GM23338 (cell line): Measurements from ENCODE around the gene SYNE1. TPM values are rescaled to one million over a fixed set of nuclear protein-coding genes. Genes with fewer than 3 reads are reported as not detected.

Experiments used
- ATAC-seq: fragments of 200-7000 bp; cut with Tn5 transposase; 3 replicates; pipeline ENCODE4 v1.9.1; 2020
- DNase-seq: peaks from one replicate; pipeline ENCODE4 v3.0.0-alpha.2; 2015; ENCODE audit warnings: low spot score
- H2AFZ ChIP-seq: fragments of 200-600 bp; sonication (generic); 2 replicates; pipeline ENCODE4 v1.8.0; 2016; ENCODE audit warnings: antibody characterized with exemption, mild to moderate bottlenecking, moderate library complexity
- H3F3A ChIP-seq: fragments of 200-600 bp; sonication (generic); replicated peaks from 2 replicates; pipeline ENCODE4 v1.8.0; 2017; ENCODE audit warnings: antibody characterized with exemption, mixed run types, low read depth
- H3K27ac ChIP-seq: fragments of 200-600 bp; sonication (generic); 2 replicates; pipeline ENCODE4 v1.6.1; 2016; ENCODE audit warnings: low read depth
- H3K27me3 ChIP-seq: fragments of 200-600 bp; sonication (generic); 2 replicates; pipeline ENCODE4 v1.8.0; 2016; ENCODE audit warnings: mild to moderate bottlenecking, mixed run types, moderate library complexity; ENCODE audit not compliant: insufficient read depth
- H3K36me3 ChIP-seq: fragments of 200-600 bp; sonication (generic); 2 replicates; pipeline ENCODE4 v1.8.0; 2016; ENCODE audit warnings: mild to moderate bottlenecking; ENCODE audit not compliant: insufficient read depth
- H3K4me1 ChIP-seq: fragments of 200-600 bp; sonication (generic); 2 replicates; pipeline ENCODE4 v1.8.0; 2016; ENCODE audit warnings: mild to moderate bottlenecking, moderate library complexity; ENCODE audit not compliant: insufficient read depth
- H3K4me2 ChIP-seq: fragments of 200-600 bp; sonication (generic); 2 replicates; pipeline ENCODE4 v1.7.1; 2017; ENCODE audit warnings: mixed run types
- H3K4me3 ChIP-seq: fragments of 200-600 bp; sonication (generic); 2 replicates; pipeline ENCODE4 v1.6.1; 2016; ENCODE audit warnings: mixed run types
- H3K79me2 ChIP-seq: fragments of 200-600 bp; sonication (generic); replicated peaks from 2 replicates; pipeline ENCODE4 v1.8.0; 2017; ENCODE audit warnings: mild to moderate bottlenecking; ENCODE audit not compliant: insufficient read depth
- H3K9me2 ChIP-seq: fragments of 200-600 bp; sonication (generic); 2 replicates; pipeline ENCODE4 v1.8.0; 2017; ENCODE audit not compliant: insufficient read depth
- H4K20me1 ChIP-seq: fragments of 200-600 bp; sonication (generic); replicated peaks from 2 replicates; pipeline ENCODE4 v1.8.0; 2017; ENCODE audit warnings: mild to moderate bottlenecking; ENCODE audit not compliant: insufficient read depth
- H3K27ac Mint-ChIP-seq: 2 replicates; pipeline ENCODE4 v1.8.0; 2020; ENCODE audit warnings: inconsistent platforms, mild to moderate bottlenecking, moderate library complexity, mixed read lengths
- H3K27me3 Mint-ChIP-seq: 3 replicates; pipeline ENCODE4 v1.8.0; 2022; ENCODE audit warnings: low read depth, mild to moderate bottlenecking, moderate library complexity, mixed read lengths, inconsistent platforms; ENCODE audit not compliant: insufficient read depth, poor library complexity
- H3K36me3 Mint-ChIP-seq: 3 replicates; pipeline ENCODE4 v1.8.0; 2021; ENCODE audit warnings: low read depth, mild to moderate bottlenecking, inconsistent platforms, moderate library complexity, mixed read lengths
- H3K4me1 Mint-ChIP-seq: 3 replicates; pipeline ENCODE4 v1.8.0; 2020; ENCODE audit warnings: mild to moderate bottlenecking, inconsistent platforms, mixed read lengths
- H3K4me3 Mint-ChIP-seq: 3 replicates; pipeline ENCODE4 v1.8.0; 2021; ENCODE audit warnings: moderate library complexity, mild to moderate bottlenecking, inconsistent platforms, mixed read lengths
- H3K9me3 Mint-ChIP-seq: 3 replicates; pipeline ENCODE4 v1.8.0; 2020; ENCODE audit warnings: moderate library complexity, mild to moderate bottlenecking, inconsistent platforms, mixed read lengths
- CREB1 ChIP-seq: fragments of 250-450 bp; sonication (Bioruptor Pico); IDR thresholded peaks from 2 replicates; pipeline ENCODE4 v1.5.0; 2020; ENCODE audit warnings: low read depth, mild to moderate bottlenecking, moderate library complexity
- CTCF ChIP-seq, 2 experiments: fragments of 200-600 bp in 1 of 2; sonication (generic) in 1 of 2; conservative IDR thresholded peaks; 2 replicates each; pipeline versions ENCODE4 v1.5.1 to v1.6.1; 2016 to 2017; ENCODE audit warnings: antibody characterized with exemption in 2 of 2, low read depth in 2 of 2, mild to moderate bottlenecking in 2 of 2, moderate library complexity in 1 of 2
- ETS1 ChIP-seq: IDR thresholded peaks from 2 replicates; pipeline ENCODE4 v1.6.1; 2016; ENCODE audit warnings: antibody characterized with exemption
- EZH2 ChIP-seq: fragments of 200-600 bp; sonication (generic); IDR thresholded peaks from one replicate; pipeline ENCODE4 v1.8.0; 2017; ENCODE audit warnings: antibody characterized with exemption, mild to moderate bottlenecking, low read depth; ENCODE audit not compliant: unreplicated experiment
- EZH2phosphoT487 ChIP-seq: fragments of 200-600 bp; sonication (generic); IDR thresholded peaks from one replicate; pipeline ENCODE4 v1.8.1; 2018; ENCODE audit warnings: antibody characterized with exemption; ENCODE audit not compliant: unreplicated experiment
- JUNB ChIP-seq: IDR thresholded peaks from one replicate; pipeline ENCODE4 v1.6.1; 2016; ENCODE audit warnings: antibody characterized with exemption; ENCODE audit not compliant: unreplicated experiment
- NANOG ChIP-seq: IDR thresholded peaks from 2 replicates; pipeline ENCODE4 v1.6.1; 2016; ENCODE audit warnings: antibody characterized with exemption, borderline replicate concordance
- POLR2AphosphoS5 ChIP-seq: IDR thresholded peaks from 2 replicates; pipeline ENCODE4 v1.6.1; 2016; ENCODE audit warnings: antibody characterized with exemption, low read depth
- REST ChIP-seq: IDR thresholded peaks from one replicate; pipeline ENCODE4 v1.6.1; 2018; ENCODE audit warnings: antibody characterized with exemption; ENCODE audit not compliant: unreplicated experiment
- STAT1 ChIP-seq: IDR thresholded peaks from one replicate; pipeline ENCODE4 v1.6.1; 2016; ENCODE audit warnings: antibody characterized with exemption; ENCODE audit not compliant: unreplicated experiment
- ZNF114 ChIP-seq: fragments of 250-450 bp; sonication (Bioruptor Pico); IDR thresholded peaks from 2 replicates; pipeline ENCODE4 v1.5.0; 2020; ENCODE audit warnings: mild to moderate bottlenecking, moderate library complexity
- ZNF331 ChIP-seq: fragments of 250-450 bp; sonication (Bioruptor Pico); IDR thresholded peaks from 2 replicates; pipeline ENCODE4 v1.5.0; 2020; ENCODE audit warnings: low read depth, mild to moderate bottlenecking, moderate library complexity
- ZNF462 ChIP-seq: fragments of 250-450 bp; sonication (Bioruptor Pico); IDR thresholded peaks from 2 replicates; pipeline ENCODE4 v1.5.0; 2020; ENCODE audit warnings: mild to moderate bottlenecking, moderate library complexity
- polyA plus RNA-seq: library from polyadenylated mRNA; unstranded; fragments of >200 nt; fragmentation: Nextera tagmentation; extraction: Ambion mirVana; gene quantifications from 2 replicates; pipeline ENCODE4 v1.2.1, GENCODE V29; 2016
- total RNA-seq: library from RNA; depleted of rRNA; stranded (reverse); fragments of >200 nt; shearing (Covaris generic); gene quantifications from 2 replicates; pipeline ENCODE4 v1.2.3, GENCODE V29; 2014

The SYNE1 gene
- total and polyA plus RNA-seq, 2 experiments from 2014 or later: 3.9 to 13.6 TPM

- TF ChIP-seq ETS1: no peak
- TF ChIP-seq EZH2phosphoT487: no peak
- no peak for TF ChIP-seq JUNB
- no peak for TF ChIP-seq POLR2AphosphoS5
- no peak for TF ChIP-seq ZNF114
- TF ChIP-seq ZNF331 (CRISPR knock-in tag): no peak
These were observed 49.7 kb downstream of the SYNE1 start (continued) for GRCh38 chr6:152587473-152587872.

GRCh38 chr6:152585236-152585635, 51.9 kb downstream of the SYNE1 start:
- H3K4me3 Mint-ChIP-seq: no peak overlapping the region
- H3K27me3 Mint-ChIP-seq: no peaks in the 10 kb centered on the region
- no peak overlapping the region for H3K4me3 ChIP-seq
- no peaks in the 10 kb centered on the region for H3F3A ChIP-seq
- H3K36me3 ChIP-seq: no peaks in the 10 kb centered on the region
- ATAC-seq: no peak
- no peaks in the 10 kb centered on the region for H4K20me1 ChIP-seq
- no peak overlapping the region for H2AFZ ChIP-seq
- DNase-seq: no peak
- H3K27ac Mint-ChIP-seq: no peak overlapping the region
- H3K36me3 Mint-ChIP-seq: no peaks in the 10 kb centered on the region
- H3K9me3 Mint-ChIP-seq: no peaks in the 10 kb centered on the region
- no peaks in the 10 kb centered on the region for H3K79me2 ChIP-seq
- H3K27me3 ChIP-seq: no peaks in the 10 kb centered on the region
- no peaks in the 10 kb centered on the region for H3K4me1 Mint-ChIP-seq
- H3K27ac ChIP-seq: no peak overlapping the region
- H3K4me2 ChIP-seq: no peak overlapping the region
- no peaks in the 10 kb centered on the region for H3K4me1 ChIP-seq
- H3K9me2 ChIP-seq: no peaks in the 10 kb centered on the region
- TF ChIP-seq REST (no peak), ZNF331 (CRISPR knock-in tag) (no peak), NANOG (no peak), JUNB (no peak), EZH2 (no peak), CTCF (conservative IDR thresholded peaks at IDR 0.05; ENCODE audit: low read depth in 2 of 2) (no peak), ZNF462 (CRISPR knock-in tag) (no peak), CREB1 (no peak), STAT1 (no peak), EZH2phosphoT487 (no peak)
